Fibroblast of gingiva (primary cell): Measurements from ENCODE around the gene TSC22D1.

ENCODE experiments used
- DNase-seq: peaks from one replicate; pipeline ENCODE4 v3.0.0-alpha.2; 2011; ENCODE audit warnings: low read depth

The TSC22D1 gene

DNA sequence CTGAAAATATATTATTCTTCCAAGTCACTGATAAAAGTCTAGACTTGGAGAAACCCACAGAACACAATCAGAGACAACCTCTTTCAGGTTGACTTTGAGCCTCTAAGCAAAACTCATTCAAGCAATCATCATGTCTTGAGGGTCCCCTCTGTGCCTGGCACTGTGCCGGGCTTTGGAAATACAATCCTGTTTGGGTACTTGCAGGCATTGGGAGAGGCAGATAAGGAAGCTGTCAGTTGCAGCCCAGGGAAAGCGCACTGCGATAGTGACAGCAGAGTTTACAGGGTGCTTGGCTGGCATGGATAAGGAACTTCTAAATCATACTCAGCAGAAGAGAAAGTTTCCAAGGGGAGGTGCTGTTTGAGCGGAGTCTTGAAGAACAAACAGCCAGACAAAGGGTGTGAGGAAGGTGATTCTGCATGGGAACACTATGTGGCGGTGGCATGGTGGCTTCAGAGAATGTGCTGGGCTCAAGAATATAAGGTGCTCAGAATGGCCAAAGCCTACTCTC is 193.4 kb downstream of the TSC22D1 start:
- no peak for DNase-seq
